Psoas muscle (tissue), 8 donors: ENCODE results near the gene SNRNP25. TPM values are rescaled to one million over a fixed set of nuclear protein-coding genes. Genes with fewer than 3 reads are reported as not detected.
A peak's percentile ranks its signal among the peaks of the same experiment; 100 is the strongest.
"Not testable (repeated sequence)": the region's sequence is repeated elsewhere in the genome, so short reads cannot be mapped to it uniquely, and the experiment has no call there.

Source experiments
- ATAC-seq, 4 donors: fragments of 200-7000 bp; cut with Tn5 transposase; one replicate each; pipeline ENCODE4 v1.9.1; 2020; ENCODE audit warnings: moderate library complexity in 3 of 4, mild to moderate bottlenecking in 2 of 4
- DNase-seq, 2 donors: peaks; one replicate each; pipeline ENCODE4 v3.0.0-alpha.2; 2020
- H3K27ac ChIP-seq: fragments of 200-600 bp; one replicate; pipeline ENCODE4 v1.8.0; 2022
- H3K27me3 ChIP-seq, 3 donors: fragments of 200-600 bp in 1 of 3; one replicate each; pipeline versions ENCODE4 v1.6.1 to v1.8.0; 2013 to 2022; ENCODE audit warnings: low read length in 2 of 3, mild to moderate bottlenecking in 2 of 3, moderate library complexity in 1 of 3; ENCODE audit not compliant: insufficient read depth in 3 of 3
- H3K36me3 ChIP-seq, 2 donors: fragments of 200-600 bp in 1 of 2; one replicate each; pipeline versions ENCODE4 v1.6.1 to v1.8.0; 2013 to 2022; ENCODE audit warnings: low read depth in 1 of 2, mild to moderate bottlenecking in 1 of 2, moderate library complexity in 1 of 2; ENCODE audit not compliant: insufficient read depth in 1 of 2
- H3K4me1 ChIP-seq: fragments of 200-600 bp; one replicate; pipeline ENCODE4 v1.8.0; 2022
- H3K4me3 ChIP-seq: fragments of 200-600 bp; one replicate; pipeline ENCODE4 v1.8.0; 2022; ENCODE audit warnings: mild to moderate bottlenecking
- H3K9me3 ChIP-seq: fragments of 200-600 bp; one replicate; pipeline ENCODE4 v1.8.0; 2022
- CTCF ChIP-seq: fragments of 200-600 bp; IDR thresholded peaks from one replicate; pipeline ENCODE4 v1.8.0; 2022; ENCODE audit warnings: antibody characterized with exemption
- WGBS, 3 donors: extraction: QIAGEN DNeasy Blood & Tissue Kit; methylation state at CpG; one replicate each; pipeline versions ENCODE4 v1.1.6 to v1.1.7; 2013; 5-methylcytosine and 5-hydroxymethylcytosine counted together
- intact Hi-C, 2 donors: fragments of 100-400 bp; cut with DNase I; formaldehyde crosslinking; loops; one replicate each; pipeline versions ENCODE4 v1.11.0 to v1.14.2; 2022
- polyA plus RNA-seq, 3 donors: library from polyadenylated mRNA; stranded (reverse); fragments of 200-250 nt; gene quantifications; one replicate each; pipeline ENCODE4 v1.2.3, GENCODE V29; 2013
- total RNA-seq, 4 donors: library from RNA; stranded (reverse); fragmentation: NEBNext Ultra II Directional in 2 of 4; extraction: Animal tissue kit (Norgen Biotek cat#: 25700) in 2 of 4; gene quantifications; one replicate each; pipeline versions ENCODE4 v1.2.1 to v1.2.4, GENCODE V29; 2021 to 2023
- donor health status: healthy with polysubstance abuse.
- donor health status: DM: no; HTN: no; CAD: no; lungs with moderate emphysema.
- donor health status: Bipolar disorder and iron deficiency.
- donor health status: healthy.
- donor health status: DM: yes; HTN: yes; CAD: no.
- donor health status: DM: no; HTN: no; CAD: no.
- donor health status: DM: no; HTN: no; CAD: no.
- donor health status: DM: yes; HTN: yes; CAD: no.

Gene SNRNP25
- total and polyA plus RNA-seq, 7 donors, result 40.0 to 82.2 (median 62.0) TPM

- no peak for TF ChIP-seq CTCF
- H3K4me1 ChIP-seq, result no peaks in the 10 kb centered on the region
- no peaks in the 10 kb centered on the region for H3K9me3 ChIP-seq
- H3K4me3 ChIP-seq, result no peak overlapping the region
- WGBS, 3 donors, result 92 to 93% (median 93%) methylated on average over 5 of the region's 5 CpGs
- no peak overlapping the region for H3K27ac ChIP-seq
- H3K27me3 ChIP-seq, result no peaks in the 10 kb centered on the region
- intact Hi-C loops, result no loop called here
- ATAC-seq, result no peak
- peaks cover 5 to 47% of the 10 kb centered on the region in 2 donors for H3K36me3 ChIP-seq
- no peak for DNase-seq
Measured at GRCh38 chr16:45454-45853, 8.2 kb upstream of the SNRNP25 start.

GRCh38 chr16:46510-46909 is 7.1 kb upstream of the SNRNP25 start:
- 95 to 96% (median 95%) methylated on average over 7 of the region's 7 CpGs for WGBS, 3 donors

GRCh38 chr16:47234-47633 is 6.4 kb upstream of the SNRNP25 start:
- WGBS, 3 donors, result 92 to 96% (median 95%) methylated on average over 7 of the region's 7 CpGs
- Histone ChIP-seq H3K9me3 (no peaks in the 10 kb centered on the region), H3K27me3 (no peaks in the 10 kb centered on the region), H3K36me3 (peaks cover 5 to 53% of the 10 kb centered on the region in 2 donors), H3K4me1 (peaks cover 4% of the 10 kb centered on the region), H3K27ac (no peak overlapping the region), H3K4me3 (no peak overlapping the region)
- DNase-seq (no peak), ATAC-seq (no peak)
- TF ChIP-seq CTCF, result no peak
- intact Hi-C loops, result no loop called here

More at GRCh38 chr16:46510-46909, 7.1 kb upstream of the SNRNP25 start:
- H3K4me3 ChIP-seq, H3K9me3 ChIP-seq, intact Hi-C loops, H3K4me1 ChIP-seq, DNase-seq, H3K27me3 ChIP-seq, H3K27ac ChIP-seq, ATAC-seq: not testable (repeated sequence)
- H3K36me3 ChIP-seq, result peaks cover 5 to 53% of the 10 kb centered on the region in 2 donors

GRCh38 chr16:50769-51591 is 2.6 kb upstream of the SNRNP25 start:
- ATAC-seq (no peak), DNase-seq (no peak)
- Histone ChIP-seq H3K27me3 (no peaks in the 10 kb centered on the region), H3K4me3 (no peak overlapping the region), H3K27ac (no peak overlapping the region), H3K4me1 (peaks cover 11% of the 10 kb centered on the region), H3K36me3 (peaks cover 0 to 38% of the 10 kb centered on the region in 2 donors), H3K9me3 (no peaks in the 10 kb centered on the region)
- TF ChIP-seq CTCF, result no peak
- intact Hi-C loops, result no loop called here
- WGBS, 3 donors, result 82 to 88% (median 88%) methylated on average over 15 of the region's 15 CpGs

- peaks cover 0 to 52% of the 10 kb centered on the region in 2 donors for H3K36me3 ChIP-seq
- no peak overlapping the region for H3K27ac ChIP-seq
- H3K27me3 ChIP-seq, result no peaks in the 10 kb centered on the region
- no peaks in the 10 kb centered on the region for H3K9me3 ChIP-seq
- WGBS, 3 donors, result 41 to 48% (median 42%) methylated on average over 12 of the region's 12 CpGs
- no peak for TF ChIP-seq CTCF
- intact Hi-C loops, result no loop called here
- peak in 1 of 2 donors; percentile 43 for DNase-seq
- no peak for ATAC-seq
- peaks cover 11% of the 10 kb centered on the region for H3K4me1 ChIP-seq
- H3K4me3 ChIP-seq, result peak overlapping the region; percentile 90
Measured at GRCh38 chr16:54237-54581, 581 bp downstream of the SNRNP25 start.
